GM23248 (cell line): Measurements from ENCODE around the gene PHACTR2.

Experiments used
- EZH2 ChIP-seq: fragments of 200-600 bp; sonication (generic); IDR thresholded peaks from 2 replicates; pipeline ENCODE4 v1.6.1; 2018; ENCODE audit warnings: antibody characterized with exemption, mild to moderate bottlenecking; ENCODE audit not compliant: insufficient read depth, poor library complexity, severe bottlenecking
- EZH2phosphoT487 ChIP-seq: fragments of 200-600 bp; sonication (generic); IDR thresholded peaks from 2 replicates; pipeline ENCODE4 v1.6.1; 2018; ENCODE audit warnings: antibody characterized with exemption, moderate library complexity, mild to moderate bottlenecking, low read depth; ENCODE audit not compliant: insufficient read depth

DNA sequence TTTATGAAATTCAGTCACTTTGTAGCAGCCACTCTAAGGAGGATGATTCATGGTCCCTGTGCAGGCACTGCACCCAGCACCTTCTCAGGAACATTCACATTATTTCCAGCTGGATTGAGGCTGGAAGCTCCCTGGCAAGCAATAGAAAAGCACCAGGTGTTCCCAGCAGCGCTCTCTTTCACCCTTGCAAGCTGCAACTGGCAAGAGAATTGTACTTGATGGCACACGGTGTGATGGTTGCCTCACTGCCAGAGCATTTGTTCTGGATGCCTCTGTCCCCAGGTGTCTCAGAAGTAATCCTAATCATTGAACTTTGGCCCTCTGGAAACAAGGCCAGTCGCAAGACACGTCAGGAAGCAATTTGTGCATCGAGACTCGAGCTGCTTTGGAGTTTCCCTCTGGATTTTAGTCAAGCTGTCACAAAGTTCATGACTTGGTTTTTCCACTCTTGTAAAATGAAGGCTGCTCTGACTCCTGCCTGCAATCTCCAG is 24.9 kb upstream of the PHACTR2 start:
- TF ChIP-seq EZH2 (no peak), EZH2phosphoT487 (no peak)
